OCI-LY3 (cell line): ENCODE data around the gene CCDC69.

ENCODE experiments used
- CTCF ChIP-seq: fragments of 200-600, 300-600 bp; sonication (generic); IDR thresholded peaks from 2 replicates; pipeline ENCODE4 v1.5.1; 2014; ENCODE audit warnings: antibody characterized with exemption, low read length, low read depth
- EZH2phosphoT487 ChIP-seq: fragments of 200-600 bp; shearing (Covaris generic); IDR thresholded peaks from 2 replicates; pipeline ENCODE4 v1.6.1; 2018; ENCODE audit warnings: antibody characterized with exemption, mixed run types, low read depth

- TF ChIP-seq CTCF, result no peak
- TF ChIP-seq EZH2phosphoT487, result no peak
Measured at GRCh38 chr5:151147033-151147432, 76.9 kb downstream of the CCDC69 start.
